Stimulated activated CD4-positive, alpha-beta T cell treated with anti-CD3 and anti-CD28 coated beads, Interleukin-4, amount 100 ng/mL, for 48 hours (primary cell): ENCODE data around the gene GCFC2.
"Not testable (repeated sequence)": the region's sequence is repeated elsewhere in the genome, so short reads cannot be mapped to it uniquely, and the experiment has no call there.

Experiments
- DNase-seq, 2 donors: peaks; one replicate each; pipeline ENCODE4 v3.0.0-alpha.2; 2020; ENCODE audit warnings: low read depth in 2 of 2

GCFC2 gene

GRCh38 chr2:75710577-75711253, at the start of gene GCFC2:
GCFC2 (minus strand) TSS chr2:75710915; CDS start chr2:75710855, 60 bp downstream.
- DNase-seq = peak; percentile 73 to 78

GRCh38 chr2:75752828-75753227, 42.1 kb upstream of the GCFC2 start:
- DNase-seq = no peak

- no peak for DNase-seq
These were observed 41.2 kb upstream of the GCFC2 start for GRCh38 chr2:75751824-75752468.

- no peak for DNase-seq
These were observed 40.6 kb upstream of the GCFC2 start for GRCh38 chr2:75751360-75751759.

GRCh38 chr2:75737961-75738360, 27.2 kb upstream of the GCFC2 start:
- no peak for DNase-seq

GRCh38 chr2:75736276-75736675, 25.6 kb upstream of the GCFC2 start:
- no peak for DNase-seq

- DNase-seq = no peak
These were observed 19.1 kb upstream of the GCFC2 start for GRCh38 chr2:75729861-75730260.

- no peak for DNase-seq
These were observed 18.1 kb upstream of the GCFC2 start for GRCh38 chr2:75728614-75729419.

- no peak for DNase-seq
These were observed 12.0 kb upstream of the GCFC2 start for GRCh38 chr2:75722687-75723086.

- no peak for DNase-seq
These were observed 9.8 kb upstream of the GCFC2 start for GRCh38 chr2:75720525-75720924.

GRCh38 chr2:75719616-75720015, 8.9 kb upstream of the GCFC2 start:
- DNase-seq = no peak

- DNase-seq = no peak
These were observed 5.7 kb upstream of the GCFC2 start for GRCh38 chr2:75716406-75716805.

- DNase-seq = not testable (repeated sequence)
These were observed 875 bp upstream of the GCFC2 start for GRCh38 chr2:75711590-75711989.

- DNase-seq = no peak
These were observed 517 bp downstream of the GCFC2 start for GRCh38 chr2:75710220-75710576.

- no peak for DNase-seq
These were observed 1.4 kb downstream of the GCFC2 start for GRCh38 chr2:75709297-75709696.

GRCh38 chr2:75707901-75708300, 2.8 kb downstream of the GCFC2 start:
- DNase-seq = no peak

GRCh38 chr2:75705921-75706320, 4.8 kb downstream of the GCFC2 start:
- DNase-seq = no peak

- DNase-seq = no peak
These were observed 7.0 kb downstream of the GCFC2 start for GRCh38 chr2:75703589-75704287.

- DNase-seq = no peak
These were observed 8.1 kb downstream of the GCFC2 start for GRCh38 chr2:75702593-75702992.

- DNase-seq = no peak
These were observed 11.8 kb downstream of the GCFC2 start for GRCh38 chr2:75698918-75699317.

GRCh38 chr2:75688196-75688595, 22.5 kb downstream of the GCFC2 start:
- no peak for DNase-seq

GRCh38 chr2:75683430-75683829, 27.3 kb downstream of the GCFC2 start:
- not testable (repeated sequence) for DNase-seq
